Suprapubic skin (tissue), 4 donors: ENCODE measurements around the gene AMBRA1.

Source experiments
- POLR2A ChIP-seq, 2 donors: fragments of 450-650 bp; IDR thresholded peaks; one replicate each; pipeline ENCODE4 v1.6.1; 2017; ENCODE audit warnings: antibody characterized with exemption in 2 of 2, mild to moderate bottlenecking in 2 of 2, moderate library complexity in 2 of 2
- POLR2AphosphoS5 ChIP-seq, 3 donors: sonication (generic); formaldehyde crosslinking; IDR thresholded peaks; one replicate each; pipeline ENCODE4 v1.6.1; 2017; ENCODE audit warnings: antibody characterized with exemption in 3 of 3
- TF ChIP-seq, protein P1 (sequence below), 2 donors: fragments of 200-600 bp in 1 of 2; fragments of 450-650 bp in 1 of 2; sonication (generic) in 1 of 2; IDR thresholded peaks; one replicate each; pipeline ENCODE4 v1.5.1; 2016 to 2019; ENCODE audit warnings: antibody characterized with exemption in 2 of 2, mild to moderate bottlenecking in 1 of 2, moderate library complexity in 1 of 2

DNA sequence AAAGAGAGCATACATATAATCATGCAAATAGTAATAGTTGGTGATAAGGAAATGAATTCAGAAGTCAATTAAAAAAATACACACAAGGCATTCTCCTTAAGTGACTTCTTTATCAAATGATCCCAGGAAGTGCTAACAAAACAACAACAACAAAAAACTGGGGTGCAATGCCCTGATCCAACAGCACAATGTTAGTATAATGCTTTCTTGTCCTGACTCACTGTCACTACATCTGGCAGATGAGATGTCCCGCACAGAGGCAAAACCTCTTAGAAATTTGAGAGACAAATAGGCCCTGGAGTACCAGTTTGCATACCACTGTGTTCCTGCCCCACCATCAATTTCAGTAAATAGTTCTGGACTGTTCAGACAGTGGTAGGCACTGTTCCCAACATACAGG is 11.0 kb upstream of the AMBRA1 start:
- TF ChIP-seq, protein P1, sequence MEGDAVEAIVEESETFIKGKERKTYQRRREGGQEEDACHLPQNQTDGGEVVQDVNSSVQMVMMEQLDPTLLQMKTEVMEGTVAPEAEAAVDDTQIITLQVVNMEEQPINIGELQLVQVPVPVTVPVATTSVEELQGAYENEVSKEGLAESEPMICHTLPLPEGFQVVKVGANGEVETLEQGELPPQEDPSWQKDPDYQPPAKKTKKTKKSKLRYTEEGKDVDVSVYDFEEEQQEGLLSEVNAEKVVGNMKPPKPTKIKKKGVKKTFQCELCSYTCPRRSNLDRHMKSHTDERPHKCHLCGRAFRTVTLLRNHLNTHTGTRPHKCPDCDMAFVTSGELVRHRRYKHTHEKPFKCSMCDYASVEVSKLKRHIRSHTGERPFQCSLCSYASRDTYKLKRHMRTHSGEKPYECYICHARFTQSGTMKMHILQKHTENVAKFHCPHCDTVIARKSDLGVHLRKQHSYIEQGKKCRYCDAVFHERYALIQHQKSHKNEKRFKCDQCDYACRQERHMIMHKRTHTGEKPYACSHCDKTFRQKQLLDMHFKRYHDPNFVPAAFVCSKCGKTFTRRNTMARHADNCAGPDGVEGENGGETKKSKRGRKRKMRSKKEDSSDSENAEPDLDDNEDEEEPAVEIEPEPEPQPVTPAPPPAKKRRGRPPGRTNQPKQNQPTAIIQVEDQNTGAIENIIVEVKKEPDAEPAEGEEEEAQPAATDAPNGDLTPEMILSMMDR (IDR thresholded peaks at IDR 0.05): no peak
- TF ChIP-seq POLR2A (IDR thresholded peaks at IDR 0.05): no peak
- no peak for TF ChIP-seq POLR2AphosphoS5 (IDR thresholded peaks at IDR 0.05)
